Stomach (tissue), 9 donors: ENCODE results near the gene TP53RK. TPM values are rescaled to one million over a fixed set of nuclear protein-coding genes. Genes with fewer than 3 reads are reported as not detected.
A peak's percentile ranks its signal among the peaks of the same experiment; 100 is the strongest.

Experiments used
- DNase-seq, 2 donors: peaks; one replicate each; pipeline versions ENCODE4 v3.0.0 to v3.0.0-alpha.2; 2013 to 2019
- H3K27ac ChIP-seq, 5 donors: fragments of 200-600 bp in 4 of 5; sonication (generic) in 4 of 5; one replicate each; pipeline ENCODE4 v1.5.1; 2013 to 2019; ENCODE audit warnings: mild to moderate bottlenecking in 1 of 5, moderate library complexity in 1 of 5
- H3K27me3 ChIP-seq, 3 donors: fragments of 200-600 bp; sonication (generic); one replicate each; pipeline ENCODE4 v1.5.1; 2017 to 2019; ENCODE audit warnings: mixed run types in 1 of 3
- H3K36me3 ChIP-seq, 4 donors: fragments of 200-600 bp; sonication (generic); 1 replicate in 3 of 4; 2 replicates in 1 of 4; pipeline ENCODE4 v1.5.1; 2016 to 2019
- H3K4me1 ChIP-seq, 4 donors: fragments of 200-600 bp; sonication (generic); one replicate each; pipeline ENCODE4 v1.5.1; 2016 to 2019
- H3K4me3 ChIP-seq, 4 donors: fragments of 200-600 bp; sonication (generic) in 3 of 4; one replicate each; pipeline ENCODE4 v1.5.1; 2016 to 2019; ENCODE audit warnings: mild to moderate bottlenecking in 1 of 4
- H3K9me3 ChIP-seq, 4 donors: fragments of 200-600 bp; sonication (generic); one replicate each; pipeline ENCODE4 v1.5.1; 2016 to 2019
- CTCF ChIP-seq, 7 experiments: fragments of 450-650 bp in 4 of 7; fragments of 200-600 bp in 3 of 7; sonication (generic) in 3 of 7; IDR thresholded peaks; one replicate each; pipeline ENCODE4 v1.5.1; 2016 to 2019; ENCODE audit warnings: antibody characterized with exemption in 7 of 7, control low read depth in 2 of 7, mild to moderate bottlenecking in 1 of 7
- EP300 ChIP-seq: sonication (generic); formaldehyde crosslinking; IDR thresholded peaks from one replicate; pipeline ENCODE4 v1.6.1; 2017; ENCODE audit warnings: antibody characterized with exemption
- POLR2A ChIP-seq, 4 donors: fragments of 450-650 bp; IDR thresholded peaks; one replicate each; pipeline ENCODE4 v1.6.1; 2016; ENCODE audit warnings: antibody characterized with exemption in 4 of 4, control low read depth in 2 of 4, mild to moderate bottlenecking in 1 of 4, moderate library complexity in 1 of 4
- POLR2AphosphoS5 ChIP-seq, 3 donors: sonication (generic); formaldehyde crosslinking; IDR thresholded peaks; one replicate each; pipeline ENCODE4 v1.6.1; 2016; ENCODE audit warnings: antibody characterized with exemption in 3 of 3
- WGBS, 5 donors: extraction: QIAGEN DNeasy Blood & Tissue Kit in 3 of 5; methylation state at CpG; one replicate each; pipeline versions ENCODE4 v1.1.5 to v1.1.7; 2013 to 2018; 5-methylcytosine and 5-hydroxymethylcytosine counted together
- intact Hi-C: fragments of 100-400 bp; cut with DNase I; formaldehyde crosslinking; loops from one replicate; pipeline ENCODE4 v1.15.1; 2023; ENCODE audit warnings: low total_unique reads
- polyA plus RNA-seq, 3 donors: library from polyadenylated mRNA; stranded (reverse); fragments of 200-250 nt; gene quantifications; one replicate each; pipeline ENCODE4 v1.2.3, GENCODE V29; 2013
- total RNA-seq, 5 donors: library from RNA; depleted of rRNA; stranded (reverse); fragments of >200 nt; gene quantifications; one replicate each; pipeline versions ENCODE4 v1.1.0 to v1.2.3, GENCODE V29; 2014 to 2016
- donor health status: healthy with polysubstance abuse.
- donor health status: Bipolar disorder and iron deficiency.
- donor health status: healthy.

TP53RK gene
- total and polyA plus RNA-seq, 8 donors: 1.8 to 64.3 (median 12.9) TPM

- intact Hi-C loops: no loop called here
- no peaks in the 10 kb centered on the region for H3K9me3 ChIP-seq
- DNase-seq: peak in 1 of 2 donors; percentile 42
- no peak overlapping the region for H3K4me3 ChIP-seq
- TF ChIP-seq EP300 (no peak), CTCF (IDR thresholded peaks at IDR 0.05) (no peak), POLR2A (IDR thresholded peaks at IDR 0.05) (no peak), POLR2AphosphoS5 (IDR thresholded peaks at IDR 0.05) (no peak)
- H3K36me3 ChIP-seq: no peaks in the 10 kb centered on the region
- H3K27ac ChIP-seq: no peak overlapping the region
- WGBS, 5 donors: 80 to 91% (median 85%) methylated on average over 14 to 18 of the region's 18 CpGs
- H3K4me1 ChIP-seq: no peaks in the 10 kb centered on the region
- peaks cover 0 to 12% (median 0%) of the 10 kb centered on the region in 3 donors for H3K27me3 ChIP-seq
These were observed 50.9 kb downstream of the TP53RK start for GRCh38 chr20:46638134-46638897.

DNA sequence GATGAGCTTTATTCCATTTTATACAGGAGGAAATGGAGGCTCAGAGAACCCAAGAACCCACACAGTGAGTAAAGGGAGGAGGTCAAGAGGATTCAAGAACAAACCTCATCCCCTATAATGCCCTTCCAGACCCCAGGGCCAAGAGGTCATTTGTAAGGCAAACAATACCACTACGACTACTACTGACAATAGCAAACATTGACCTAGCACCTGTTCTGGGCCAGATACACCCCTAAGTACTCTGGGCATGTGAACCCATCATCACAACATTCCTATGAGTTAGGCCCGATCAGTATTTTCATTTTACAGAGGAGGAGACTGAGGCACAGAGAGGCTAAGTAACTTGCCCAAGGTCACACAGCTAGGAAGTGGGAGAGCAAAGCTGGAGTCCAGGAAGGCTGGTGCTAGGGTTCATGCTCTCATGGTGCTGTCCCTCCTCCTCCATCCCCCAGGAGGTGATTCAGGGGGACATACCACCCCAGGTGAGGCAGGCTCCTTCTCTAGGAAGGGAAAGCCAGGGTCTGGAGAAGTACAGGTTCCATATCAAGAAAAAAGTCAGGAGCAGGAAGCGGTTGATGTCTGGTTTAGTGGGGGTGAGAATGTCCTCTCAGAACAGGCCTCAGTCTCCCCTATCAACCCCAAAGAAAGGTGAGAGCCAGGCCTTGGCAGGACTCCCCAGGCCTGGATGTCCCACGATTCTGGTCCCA is 51.7 kb downstream of the TP53RK start:
- intact Hi-C loops: no loop called here
- Histone ChIP-seq H3K27me3 (peaks cover 0 to 12% (median 0%) of the 10 kb centered on the region in 3 donors), H3K4me3 (no peak overlapping the region), H3K4me1 (no peaks in the 10 kb centered on the region), H3K9me3 (no peaks in the 10 kb centered on the region), H3K36me3 (no peaks in the 10 kb centered on the region), H3K27ac (no peak overlapping the region)
- DNase-seq: no peak
- WGBS, 5 donors: 69 to 90% (median 71%) methylated on average over 4 of the region's 4 CpGs
- TF ChIP-seq POLR2A (IDR thresholded peaks at IDR 0.05) (no peak), POLR2AphosphoS5 (IDR thresholded peaks at IDR 0.05) (no peak), EP300 (no peak), CTCF (IDR thresholded peaks at IDR 0.05) (no peak)

- peaks cover 0 to 12% (median 0%) of the 10 kb centered on the region in 3 donors for H3K27me3 ChIP-seq
- H3K4me3 ChIP-seq: no peak overlapping the region
- 87 to 91% (median 89%) methylated on average over 11 of the region's 11 CpGs for WGBS, 5 donors
- intact Hi-C loops: no loop called here
- H3K4me1 ChIP-seq: peaks cover 0 to under 1% (median 0%) of the 10 kb centered on the region in 4 donors
- DNase-seq: no peak
- TF ChIP-seq POLR2A (IDR thresholded peaks at IDR 0.05) (no peak), CTCF (IDR thresholded peaks at IDR 0.05) (no peak), EP300 (no peak), POLR2AphosphoS5 (IDR thresholded peaks at IDR 0.05) (no peak)
- H3K9me3 ChIP-seq: no peaks in the 10 kb centered on the region
- H3K36me3 ChIP-seq: no peaks in the 10 kb centered on the region
- no peak overlapping the region for H3K27ac ChIP-seq
These were observed 52.2 kb downstream of the TP53RK start for GRCh38 chr20:46637020-46637419.

DNA sequence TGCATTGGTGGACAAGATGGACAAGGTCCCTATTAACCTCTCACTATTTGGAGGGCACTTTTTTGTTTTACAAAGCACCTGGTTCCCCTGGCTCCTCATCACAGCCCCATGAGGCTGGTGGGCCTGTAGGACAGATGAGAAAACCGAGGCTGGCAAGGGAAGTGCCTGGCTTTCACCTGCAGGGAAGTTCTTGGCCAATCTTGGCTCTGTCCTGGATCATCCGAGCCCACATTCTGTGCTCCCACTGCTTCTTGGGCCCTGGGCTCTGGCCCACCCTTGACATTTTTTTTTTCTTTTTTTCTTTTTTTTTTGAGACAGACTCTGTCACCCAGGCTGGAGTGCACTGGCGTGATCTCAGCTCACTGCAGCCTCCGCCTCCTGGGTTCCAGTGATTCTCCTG is 52.7 kb downstream of the TP53RK start:
- WGBS, 5 donors: 83 to 94% (median 93%) methylated on average over 4 of the region's 4 CpGs
- no peaks in the 10 kb centered on the region for H3K36me3 ChIP-seq
- H3K9me3 ChIP-seq: no peaks in the 10 kb centered on the region
- peaks cover 0 to 12% (median 0%) of the 10 kb centered on the region in 3 donors for H3K27me3 ChIP-seq
- intact Hi-C loops: no loop called here
- H3K27ac ChIP-seq: no peak overlapping the region
- no peak for DNase-seq
- no peak overlapping the region for H3K4me3 ChIP-seq
- TF ChIP-seq POLR2AphosphoS5 (IDR thresholded peaks at IDR 0.05) (no peak), CTCF (IDR thresholded peaks at IDR 0.05) (no peak), POLR2A (IDR thresholded peaks at IDR 0.05) (no peak), EP300 (no peak)
- H3K4me1 ChIP-seq: peaks cover 0 to 6% (median 0%) of the 10 kb centered on the region in 4 donors
